HepG2 (cell line): Measurements from ENCODE around the gene HELZ2. TPM values are rescaled to one million over a fixed set of nuclear protein-coding genes. Genes with fewer than 3 reads are reported as not detected.

Experiments
- EEA1 ChIP-seq: sonication (generic); formaldehyde crosslinking; IDR thresholded peaks from 2 replicates; pipeline ENCODE4 v1.5.1; 2020; ENCODE audit warnings: mild to moderate bottlenecking, missing genetic modification reagents, borderline replicate concordance
- FOXM1 ChIP-seq: sonication (generic); formaldehyde crosslinking; IDR thresholded peaks from 2 replicates; pipeline ENCODE4 v1.5.0; 2020; ENCODE audit warnings: missing genetic modification reagents
- KLF11 ChIP-seq: IDR thresholded peaks from 2 replicates; pipeline ENCODE4 v1.6.1; 2016; ENCODE audit warnings: missing compliant biosample characterization
- KMT2A ChIP-seq: sonication (generic); formaldehyde crosslinking; IDR thresholded peaks from 2 replicates; pipeline ENCODE4 v1.4.0; 2020; ENCODE audit warnings: missing genetic modification reagents
- MAFK ChIP-seq, 2 experiments: IDR thresholded peaks in 1 of 2; conservative IDR thresholded peaks in 1 of 2; 2 replicates each; pipeline ENCODE4 v1.6.1; 2011; ENCODE audit warnings: improper control_type of control experiment in 2 of 2, low read length in 2 of 2
- MEIS2 ChIP-seq: sonication (generic); formaldehyde crosslinking; IDR thresholded peaks from 2 replicates; pipeline ENCODE4 v1.9.0; 2021; ENCODE audit warnings: mild to moderate bottlenecking, missing genetic modification reagents
- NFKB2 ChIP-seq: sonication (generic); formaldehyde crosslinking; IDR thresholded peaks from 2 replicates; pipeline ENCODE4 v1.4.0; 2020; ENCODE audit warnings: missing genetic modification reagents, borderline replicate concordance
- RCOR2 ChIP-seq: IDR thresholded peaks from 2 replicates; pipeline ENCODE4 v1.6.1; 2016; ENCODE audit warnings: missing biosample characterization, missing genetic modification reagents
- SAP130 ChIP-seq: IDR thresholded peaks from 2 replicates; pipeline ENCODE4 v1.6.1; 2016; ENCODE audit warnings: low read depth
- ZBTB7B ChIP-seq: sonication (generic); formaldehyde crosslinking; IDR thresholded peaks from 2 replicates; pipeline ENCODE4 v1.4.0; 2020; ENCODE audit warnings: missing genetic modification reagents
- ZNF10 ChIP-seq: sonication (generic); formaldehyde crosslinking; IDR thresholded peaks from 2 replicates; pipeline ENCODE4 v1.4.0; 2020; ENCODE audit warnings: mild to moderate bottlenecking, low read depth, missing genetic modification reagents, borderline replicate concordance
- ZNF607 ChIP-seq: sonication (generic); formaldehyde crosslinking; IDR thresholded peaks from 2 replicates; pipeline ENCODE4 v1.5.1; 2020; ENCODE audit warnings: missing genetic modification reagents, mild to moderate bottlenecking, borderline replicate concordance
- ZNF616 ChIP-seq: sonication (generic); formaldehyde crosslinking; IDR thresholded peaks from 2 replicates; pipeline ENCODE4 v1.5.0; 2020; ENCODE audit warnings: low read depth, mild to moderate bottlenecking, missing genetic modification reagents
- ZSCAN20 ChIP-seq: sonication (generic); formaldehyde crosslinking; IDR thresholded peaks from 2 replicates; pipeline ENCODE4 v1.4.0; 2020; ENCODE audit warnings: missing genetic modification reagents, mild to moderate bottlenecking, borderline replicate concordance
- polyA plus RNA-seq, 8 experiments: library from polyadenylated mRNA; depleted of rRNA in 3 of 8; stranded (reverse) in 7 of 8; unstranded in 1 of 8; fragments of >200 nt; fragmentation: Illumina TruSeq in 4 of 8; extraction: Trizol in 4 of 8; gene quantifications; 2 replicates each; pipeline versions ENCODE4 v1.2.1 to v1.2.3, GENCODE V29; 2011 to 2016; ENCODE audit warnings: low read depth in 4 of 8, missing spikeins in 1 of 8, mixed read lengths in 1 of 8; ENCODE audit not compliant: insufficient read depth in 1 of 8
- total RNA-seq, 5 experiments: library from RNA; depleted of rRNA; stranded (reverse); fragments of >200 nt; fragmentation: Illumina TruSeq; extraction: Trizol; gene quantifications; 2 replicates each; pipeline ENCODE4 v1.2.3, GENCODE V29; 2016; ENCODE audit warnings: low read depth in 1 of 5
- TF ChIP-seq, protein P1 (sequence below): sonication (generic); formaldehyde crosslinking; IDR thresholded peaks from 2 replicates; pipeline ENCODE4 v1.4.0; 2020; ENCODE audit warnings: missing genetic modification reagents
- TF ChIP-seq, protein P2 (sequence below): sonication (generic); formaldehyde crosslinking; IDR thresholded peaks from 2 replicates; pipeline ENCODE4 v1.4.0; 2020; ENCODE audit warnings: missing genetic modification reagents, mild to moderate bottlenecking, borderline replicate concordance
- TF ChIP-seq, protein P3 (sequence below): sonication (generic); formaldehyde crosslinking; IDR thresholded peaks from 2 replicates; pipeline ENCODE4 v1.4.0; 2020; ENCODE audit warnings: missing genetic modification reagents, borderline replicate concordance
- TF ChIP-seq, protein P4 (sequence below): sonication (generic); formaldehyde crosslinking; IDR thresholded peaks from 2 replicates; pipeline ENCODE4 v1.4.0; 2020; ENCODE audit warnings: mild to moderate bottlenecking, missing genetic modification reagents, borderline replicate concordance

HELZ2 gene
- total and polyA plus RNA-seq, 2 of the 13 experiments (the other 11 are each of a cell fraction or from before 2014, with no cell fraction given), result 9.6 to 10.1 TPM

DNA sequence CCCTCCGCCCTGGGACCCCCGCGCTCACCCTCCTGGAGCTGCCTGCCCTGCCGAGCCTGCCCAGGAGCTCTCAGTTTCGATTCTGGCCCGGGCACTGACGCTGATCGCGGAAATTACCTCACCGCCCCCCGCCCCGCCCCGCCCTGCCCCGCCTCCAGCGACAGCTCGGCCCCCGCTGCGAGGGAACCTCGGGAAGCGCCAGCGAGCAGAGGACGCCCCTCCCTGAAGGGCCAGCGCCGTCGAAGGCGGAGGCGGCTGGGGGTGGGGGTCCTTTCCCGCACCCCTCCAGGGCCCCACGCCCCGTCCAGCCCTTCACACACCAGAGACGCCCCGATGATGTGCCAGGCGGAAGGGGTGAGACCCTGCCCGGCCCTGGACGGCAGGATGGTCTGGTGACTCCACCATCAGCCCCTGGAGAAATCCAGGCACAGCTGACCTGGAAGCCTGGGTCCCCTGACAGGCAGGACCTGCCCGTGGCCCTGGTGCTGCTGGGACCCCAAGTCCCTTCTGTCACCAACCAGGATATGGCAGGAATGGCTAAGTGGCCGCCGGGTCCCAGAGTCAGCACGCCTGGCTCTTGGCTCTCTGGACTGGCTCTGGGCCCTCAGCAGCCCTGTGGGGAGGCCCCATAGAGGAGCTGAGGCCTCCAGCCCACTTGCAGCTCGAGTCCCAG lies at the start of gene HELZ2 (continued):
- TF ChIP-seq, protein P1, sequence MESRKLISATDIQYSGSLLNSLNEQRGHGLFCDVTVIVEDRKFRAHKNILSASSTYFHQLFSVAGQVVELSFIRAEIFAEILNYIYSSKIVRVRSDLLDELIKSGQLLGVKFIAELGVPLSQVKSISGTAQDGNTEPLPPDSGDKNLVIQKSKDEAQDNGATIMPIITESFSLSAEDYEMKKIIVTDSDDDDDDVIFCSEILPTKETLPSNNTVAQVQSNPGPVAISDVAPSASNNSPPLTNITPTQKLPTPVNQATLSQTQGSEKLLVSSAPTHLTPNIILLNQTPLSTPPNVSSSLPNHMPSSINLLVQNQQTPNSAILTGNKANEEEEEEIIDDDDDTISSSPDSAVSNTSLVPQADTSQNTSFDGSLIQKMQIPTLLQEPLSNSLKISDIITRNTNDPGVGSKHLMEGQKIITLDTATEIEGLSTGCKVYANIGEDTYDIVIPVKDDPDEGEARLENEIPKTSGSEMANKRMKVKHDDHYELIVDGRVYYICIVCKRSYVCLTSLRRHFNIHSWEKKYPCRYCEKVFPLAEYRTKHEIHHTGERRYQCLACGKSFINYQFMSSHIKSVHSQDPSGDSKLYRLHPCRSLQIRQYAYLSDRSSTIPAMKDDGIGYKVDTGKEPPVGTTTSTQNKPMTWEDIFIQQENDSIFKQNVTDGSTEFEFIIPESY (CRISPR knock-in tag), result no peak
- TF ChIP-seq ZNF616 (0 out of 2 replicates have a peak, but pooled peaks have one; percentile 55), KLF11 (no peak), EEA1 (CRISPR knock-in tag) (0 out of 2 replicates have a peak, but pooled peaks have one; percentile 58), SAP130 (CRISPR knock-in tag) (peak; percentile 65), KMT2A (CRISPR knock-in tag) (peak; percentile 12; the same call in 1 of the 2 replicates), MEIS2 (CRISPR knock-in tag) (no peak; the same call in 1 of the 2 replicates), FOXM1 (CRISPR knock-in tag) (0 out of 2 replicates have a peak, but pooled peaks have one; percentile 35), RCOR2 (CRISPR knock-in tag) (no peak), ZSCAN20 (CRISPR knock-in tag) (no peak), ZNF10 (CRISPR knock-in tag) (no peak), ZBTB7B (CRISPR knock-in tag) (peak; percentile 38; the same call in 1 of the 2 replicates), ZNF607 (CRISPR knock-in tag) (peak; percentile 22; the same call in 1 of the 2 replicates), NFKB2 (no peak; the same call in 1 of the 2 replicates), MAFK (conservative IDR thresholded peaks at IDR 0.05 in 1 of 2, IDR thresholded peaks at IDR 0.05 in 1 of 2; ENCODE audit: low read length in 2 of 2) (no peak)
- TF ChIP-seq, protein P2, sequence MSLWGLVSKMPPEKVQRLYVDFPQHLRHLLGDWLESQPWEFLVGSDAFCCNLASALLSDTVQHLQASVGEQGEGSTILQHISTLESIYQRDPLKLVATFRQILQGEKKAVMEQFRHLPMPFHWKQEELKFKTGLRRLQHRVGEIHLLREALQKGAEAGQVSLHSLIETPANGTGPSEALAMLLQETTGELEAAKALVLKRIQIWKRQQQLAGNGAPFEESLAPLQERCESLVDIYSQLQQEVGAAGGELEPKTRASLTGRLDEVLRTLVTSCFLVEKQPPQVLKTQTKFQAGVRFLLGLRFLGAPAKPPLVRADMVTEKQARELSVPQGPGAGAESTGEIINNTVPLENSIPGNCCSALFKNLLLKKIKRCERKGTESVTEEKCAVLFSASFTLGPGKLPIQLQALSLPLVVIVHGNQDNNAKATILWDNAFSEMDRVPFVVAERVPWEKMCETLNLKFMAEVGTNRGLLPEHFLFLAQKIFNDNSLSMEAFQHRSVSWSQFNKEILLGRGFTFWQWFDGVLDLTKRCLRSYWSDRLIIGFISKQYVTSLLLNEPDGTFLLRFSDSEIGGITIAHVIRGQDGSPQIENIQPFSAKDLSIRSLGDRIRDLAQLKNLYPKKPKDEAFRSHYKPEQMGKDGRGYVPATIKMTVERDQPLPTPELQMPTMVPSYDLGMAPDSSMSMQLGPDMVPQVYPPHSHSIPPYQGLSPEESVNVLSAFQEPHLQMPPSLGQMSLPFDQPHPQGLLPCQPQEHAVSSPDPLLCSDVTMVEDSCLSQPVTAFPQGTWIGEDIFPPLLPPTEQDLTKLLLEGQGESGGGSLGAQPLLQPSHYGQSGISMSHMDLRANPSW (CRISPR knock-in tag), result no peak
- TF ChIP-seq, protein P3, sequence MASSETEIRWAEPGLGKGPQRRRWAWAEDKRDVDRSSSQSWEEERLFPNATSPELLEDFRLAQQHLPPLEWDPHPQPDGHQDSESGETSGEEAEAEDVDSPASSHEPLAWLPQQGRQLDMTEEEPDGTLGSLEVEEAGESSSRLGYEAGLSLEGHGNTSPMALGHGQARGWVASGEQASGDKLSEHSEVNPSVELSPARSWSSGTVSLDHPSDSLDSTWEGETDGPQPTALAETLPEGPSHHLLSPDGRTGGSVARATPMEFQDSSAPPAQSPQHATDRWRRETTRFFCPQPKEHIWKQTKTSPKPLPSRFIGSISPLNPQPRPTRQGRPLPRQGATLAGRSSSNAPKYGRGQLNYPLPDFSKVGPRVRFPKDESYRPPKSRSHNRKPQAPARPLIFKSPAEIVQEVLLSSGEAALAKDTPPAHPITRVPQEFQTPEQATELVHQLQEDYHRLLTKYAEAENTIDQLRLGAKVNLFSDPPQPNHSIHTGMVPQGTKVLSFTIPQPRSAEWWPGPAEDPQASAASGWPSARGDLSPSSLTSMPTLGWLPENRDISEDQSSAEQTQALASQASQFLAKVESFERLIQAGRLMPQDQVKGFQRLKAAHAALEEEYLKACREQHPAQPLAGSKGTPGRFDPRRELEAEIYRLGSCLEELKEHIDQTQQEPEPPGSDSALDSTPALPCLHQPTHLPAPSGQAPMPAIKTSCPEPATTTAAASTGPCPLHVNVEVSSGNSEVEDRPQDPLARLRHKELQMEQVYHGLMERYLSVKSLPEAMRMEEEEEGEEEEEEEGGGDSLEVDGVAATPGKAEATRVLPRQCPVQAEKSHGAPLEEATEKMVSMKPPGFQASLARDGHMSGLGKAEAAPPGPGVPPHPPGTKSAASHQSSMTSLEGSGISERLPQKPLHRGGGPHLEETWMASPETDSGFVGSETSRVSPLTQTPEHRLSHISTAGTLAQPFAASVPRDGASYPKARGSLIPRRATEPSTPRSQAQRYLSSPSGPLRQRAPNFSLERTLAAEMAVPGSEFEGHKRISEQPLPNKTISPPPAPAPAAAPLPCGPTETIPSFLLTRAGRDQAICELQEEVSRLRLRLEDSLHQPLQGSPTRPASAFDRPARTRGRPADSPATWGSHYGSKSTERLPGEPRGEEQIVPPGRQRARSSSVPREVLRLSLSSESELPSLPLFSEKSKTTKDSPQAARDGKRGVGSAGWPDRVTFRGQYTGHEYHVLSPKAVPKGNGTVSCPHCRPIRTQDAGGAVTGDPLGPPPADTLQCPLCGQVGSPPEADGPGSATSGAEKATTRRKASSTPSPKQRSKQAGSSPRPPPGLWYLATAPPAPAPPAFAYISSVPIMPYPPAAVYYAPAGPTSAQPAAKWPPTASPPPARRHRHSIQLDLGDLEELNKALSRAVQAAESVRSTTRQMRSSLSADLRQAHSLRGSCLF (CRISPR knock-in tag), result peak; percentile 78; the same call in 1 of the 2 replicates
- TF ChIP-seq, protein P4, sequence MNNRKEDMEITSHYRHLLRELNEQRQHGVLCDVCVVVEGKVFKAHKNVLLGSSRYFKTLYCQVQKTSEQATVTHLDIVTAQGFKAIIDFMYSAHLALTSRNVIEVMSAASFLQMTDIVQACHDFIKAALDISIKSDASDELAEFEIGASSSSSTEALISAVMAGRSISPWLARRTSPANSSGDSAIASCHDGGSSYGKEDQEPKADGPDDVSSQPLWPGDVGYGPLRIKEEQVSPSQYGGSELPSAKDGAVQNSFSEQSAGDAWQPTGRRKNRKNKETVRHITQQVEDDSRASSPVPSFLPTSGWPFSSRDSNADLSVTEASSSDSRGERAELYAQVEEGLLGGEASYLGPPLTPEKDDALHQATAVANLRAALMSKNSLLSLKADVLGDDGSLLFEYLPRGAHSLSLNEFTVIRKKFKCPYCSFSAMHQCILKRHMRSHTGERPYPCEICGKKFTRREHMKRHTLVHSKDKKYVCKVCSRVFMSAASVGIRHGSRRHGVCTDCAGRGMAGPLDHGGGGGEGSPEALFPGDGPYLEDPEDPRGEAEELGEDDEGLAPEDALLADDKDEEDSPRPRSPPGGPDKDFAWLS (CRISPR knock-in tag), result no peak
